GM11168 (cell line): Measurements from ENCODE around the gene CNTN6.

Experiments
- in situ Hi-C: fragments of 300-500 bp; cut with MboI; formaldehyde crosslinking; loops from one replicate; pipeline ENCODE4 v1.12.0; 2022; ENCODE audit warnings: low sequenced_read_pairs; ENCODE audit not compliant: unreplicated experiment

Gene CNTN6

DNA sequence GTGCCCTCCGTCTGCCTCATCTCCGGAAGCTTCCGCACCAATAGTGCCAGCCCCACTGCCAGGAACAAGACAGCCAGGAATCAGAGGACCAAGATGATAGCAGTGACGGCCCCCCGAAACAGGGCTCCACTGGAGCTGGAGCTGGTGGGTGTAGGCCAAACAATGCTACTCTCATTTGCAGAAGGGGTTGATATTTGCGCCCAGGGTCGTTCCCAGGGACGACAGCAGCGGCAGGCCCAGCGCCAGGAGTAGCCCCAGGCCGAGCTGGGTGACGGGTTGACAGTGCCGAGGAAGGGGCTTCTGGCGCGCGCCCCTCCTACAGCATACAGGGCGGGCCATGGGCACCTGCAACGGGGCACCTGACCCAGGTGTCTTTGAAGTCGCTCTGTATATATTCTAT lies 301.4 kb downstream of the CNTN6 start:
- in situ Hi-C loops = no loop called here

DNA sequence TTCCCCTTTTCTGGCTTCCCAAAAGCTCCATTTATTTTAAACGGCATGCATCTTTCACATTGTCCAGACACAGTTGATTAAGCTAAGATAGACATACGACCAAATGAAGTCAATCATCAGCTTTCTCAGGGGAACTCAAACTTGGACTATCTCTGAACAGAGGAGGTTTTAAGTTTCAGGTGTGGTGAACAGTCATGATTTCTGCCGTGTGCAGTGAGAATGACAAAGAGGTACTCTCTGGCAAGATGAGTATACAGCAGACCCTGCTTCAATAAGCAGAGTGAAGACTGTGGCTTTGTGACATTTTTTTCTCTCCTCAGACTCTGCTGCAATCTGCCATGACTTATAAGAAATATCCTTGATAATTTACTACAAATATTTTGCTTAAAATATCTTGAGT lies 307.7 kb downstream of the CNTN6 start:
- in situ Hi-C loops = no loop called here

DNA sequence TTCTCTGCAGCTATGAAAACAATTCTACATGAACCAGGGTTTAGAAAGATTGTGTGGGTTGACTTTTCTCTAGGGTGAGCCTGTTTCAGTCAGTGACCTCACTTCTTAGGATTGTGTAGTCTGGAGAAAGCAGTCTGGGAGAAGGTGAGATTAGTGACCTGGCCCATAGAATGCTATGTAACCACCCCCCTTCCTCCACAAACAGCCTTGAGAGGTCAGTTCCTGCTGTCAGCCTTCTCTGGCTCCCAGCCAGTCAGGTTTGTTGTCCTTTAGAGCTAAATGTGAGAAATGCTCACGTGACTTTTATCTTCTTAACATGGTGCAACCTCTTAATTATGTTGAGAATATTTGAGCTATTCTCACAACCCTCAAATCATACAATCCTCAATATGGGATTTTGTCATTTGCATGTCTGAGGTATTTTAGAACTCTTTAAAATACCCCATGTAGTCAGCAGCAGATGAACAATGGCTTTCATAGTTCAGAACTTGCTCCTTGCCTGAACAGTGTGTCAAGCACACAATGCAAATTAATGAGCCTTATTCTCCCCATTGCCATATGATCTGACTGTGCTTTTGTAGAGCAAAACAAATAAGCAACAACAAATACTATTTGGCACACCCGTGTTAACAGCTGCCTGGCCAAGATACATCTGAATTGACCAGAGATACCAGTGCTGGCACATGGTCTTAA lies 311.6 kb downstream of the CNTN6 start:
- in situ Hi-C loops = no loop called here

DNA sequence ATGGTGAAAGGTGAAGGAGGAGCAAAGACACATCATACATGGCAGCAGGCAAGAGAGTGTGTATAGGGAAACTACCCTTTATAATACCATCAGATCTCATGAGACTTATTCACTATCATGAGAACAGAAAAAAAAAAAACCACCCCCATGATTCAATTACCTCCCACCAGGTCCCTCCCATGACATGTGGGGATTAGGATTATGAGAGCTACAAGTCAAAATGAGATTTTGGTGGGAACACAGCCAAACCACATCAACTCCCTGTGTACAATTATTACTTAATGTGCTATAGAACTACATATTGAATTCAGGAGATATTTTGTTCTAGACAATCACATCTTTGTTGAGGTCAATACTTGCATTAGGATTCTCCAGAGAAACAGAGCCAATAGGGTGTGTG lies 313.4 kb downstream of the CNTN6 start:
- in situ Hi-C loops = no loop called here

DNA sequence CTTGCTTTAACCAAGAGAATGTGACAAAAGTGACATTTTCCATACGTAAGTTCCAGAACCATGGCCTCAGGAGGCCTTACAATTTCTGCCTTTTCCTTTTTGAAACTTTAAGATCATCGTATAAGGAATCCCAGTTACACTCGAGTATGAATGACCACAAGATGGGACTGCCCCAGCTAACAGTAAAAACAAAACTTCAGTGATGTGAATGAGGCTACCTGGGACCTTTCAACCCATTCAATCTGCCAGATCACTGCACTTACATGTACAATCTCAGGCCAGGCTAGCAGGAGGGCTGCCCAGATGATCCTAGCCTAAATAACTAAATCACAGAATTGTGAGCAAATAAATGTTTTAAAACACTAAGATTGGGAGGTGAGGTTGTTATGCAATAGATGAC lies 328.8 kb downstream of the CNTN6 start:
- in situ Hi-C loops = no loop called here

DNA sequence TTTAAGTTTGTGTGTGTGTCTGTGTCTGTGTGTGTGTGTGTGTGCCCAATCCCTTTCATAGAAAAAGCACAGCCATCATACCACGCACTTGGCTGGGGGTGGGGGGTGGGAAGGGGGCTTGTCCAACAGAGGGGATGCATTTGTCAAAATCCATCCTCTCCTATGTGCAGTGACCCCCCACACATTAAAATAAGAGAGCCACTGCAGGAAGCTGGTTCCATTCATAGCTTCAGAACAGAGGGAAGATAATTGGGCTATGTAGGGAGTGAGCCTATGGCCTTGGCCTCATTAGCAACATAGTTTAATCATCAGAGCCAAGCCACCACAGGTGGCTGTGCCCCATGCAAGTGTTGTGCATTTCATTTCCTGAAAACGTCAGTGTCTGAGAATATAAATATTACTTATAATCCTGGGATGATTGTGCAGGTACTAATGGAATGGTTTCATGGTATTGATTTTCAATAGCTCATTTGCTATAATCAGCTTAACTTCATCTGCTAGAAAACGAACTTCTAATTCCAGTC lies 330.8 kb downstream of the CNTN6 start:
- in situ Hi-C loops = no loop called here

DNA sequence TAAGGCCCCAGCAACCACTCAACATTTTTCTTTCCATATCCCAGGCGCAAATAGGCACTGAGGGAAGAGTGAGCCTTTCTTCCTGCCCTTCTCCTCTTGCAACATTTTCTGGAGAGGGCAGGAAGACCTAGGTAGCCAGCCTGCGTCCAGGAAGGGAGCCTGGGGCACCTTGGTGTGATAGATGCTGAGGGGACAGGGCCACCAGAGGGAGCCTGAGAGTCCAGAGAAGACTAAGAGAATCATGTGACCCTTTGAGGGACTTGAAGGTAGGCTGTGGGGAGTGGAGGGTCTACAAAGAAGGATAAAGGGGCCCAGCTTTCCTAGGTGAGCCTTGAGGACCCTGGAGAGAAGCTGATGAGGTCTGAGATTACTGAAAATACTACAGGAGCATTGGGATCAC lies 346.6 kb downstream of the CNTN6 start:
- in situ Hi-C loops = no loop called here

DNA sequence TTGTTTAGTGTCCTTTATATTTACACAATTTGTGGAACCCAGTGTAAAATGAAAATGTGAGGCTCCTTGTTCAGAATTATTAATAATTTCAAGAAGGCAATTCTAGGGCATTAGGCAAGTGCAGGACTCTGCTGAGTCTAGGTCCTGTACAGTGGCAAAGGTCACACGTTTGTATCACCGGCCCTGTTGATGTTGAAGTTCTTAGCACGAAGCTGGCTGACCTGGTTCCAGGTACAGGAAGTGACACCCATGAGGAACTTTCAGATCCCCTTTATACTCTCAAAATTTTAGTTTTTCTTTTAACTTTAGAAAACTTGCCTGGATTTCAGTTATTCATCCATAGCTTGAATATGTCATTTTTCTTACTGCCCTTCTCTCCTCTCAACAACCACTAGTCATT lies 349.4 kb downstream of the CNTN6 start:
- in situ Hi-C loops = no loop called here

DNA sequence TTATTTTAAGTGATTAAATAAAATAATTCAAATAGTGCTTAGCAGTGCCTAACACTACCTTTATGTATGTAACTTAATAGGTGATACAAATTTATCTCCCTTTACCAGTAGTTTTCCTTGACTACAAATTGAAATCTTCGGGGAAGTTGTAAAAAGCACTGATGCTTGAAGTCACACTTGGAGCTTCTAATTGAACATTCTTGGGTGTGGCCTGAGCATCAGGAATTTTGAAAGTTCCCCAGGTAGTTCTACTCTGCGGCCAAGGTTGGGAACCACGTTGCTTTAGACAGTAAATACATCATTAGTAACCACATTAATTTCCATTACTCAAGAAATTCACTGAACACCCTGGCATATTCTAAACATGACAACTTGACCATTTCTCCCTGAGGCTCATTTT lies 351.4 kb downstream of the CNTN6 start:
- in situ Hi-C loops = no loop called here

DNA sequence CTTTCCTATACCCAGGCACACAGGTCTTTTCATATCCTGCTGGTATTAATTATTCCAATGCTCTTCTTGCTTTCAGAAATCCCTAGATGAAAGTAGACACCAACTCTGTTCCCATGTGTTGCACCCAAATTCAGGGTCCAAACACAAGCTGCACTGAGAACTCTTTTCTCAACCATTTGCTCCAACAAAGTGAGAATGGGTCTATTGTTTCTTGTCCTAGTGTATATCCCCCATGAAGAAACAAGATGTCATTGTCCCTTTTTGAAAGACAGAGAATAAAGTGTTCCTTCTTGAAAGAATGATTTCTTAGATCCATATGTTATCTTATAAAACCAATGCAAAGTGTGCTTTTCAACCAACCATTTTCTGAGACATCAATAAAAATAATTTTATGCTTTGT lies 353.7 kb downstream of the CNTN6 start:
- in situ Hi-C loops = no loop called here

DNA sequence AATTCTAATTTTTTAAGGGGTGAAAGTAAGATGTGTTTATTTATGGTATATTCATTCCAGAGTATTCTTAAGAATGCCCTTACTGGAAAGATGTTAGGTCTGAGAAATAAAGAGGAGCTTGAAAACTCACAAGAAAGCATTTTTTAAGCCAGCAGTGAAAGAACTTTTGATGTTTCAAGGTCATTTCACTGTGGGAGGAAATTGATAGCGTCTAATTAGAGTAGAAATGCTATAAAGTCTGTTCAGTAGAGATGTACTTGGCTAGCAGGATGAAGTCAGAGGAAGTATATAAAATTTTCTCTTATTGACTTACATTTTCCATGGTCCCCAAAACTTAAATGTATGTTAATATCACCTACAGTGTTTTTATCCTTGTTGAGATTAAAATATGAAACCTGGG lies 354.6 kb downstream of the CNTN6 start:
- in situ Hi-C loops = no loop called here

DNA sequence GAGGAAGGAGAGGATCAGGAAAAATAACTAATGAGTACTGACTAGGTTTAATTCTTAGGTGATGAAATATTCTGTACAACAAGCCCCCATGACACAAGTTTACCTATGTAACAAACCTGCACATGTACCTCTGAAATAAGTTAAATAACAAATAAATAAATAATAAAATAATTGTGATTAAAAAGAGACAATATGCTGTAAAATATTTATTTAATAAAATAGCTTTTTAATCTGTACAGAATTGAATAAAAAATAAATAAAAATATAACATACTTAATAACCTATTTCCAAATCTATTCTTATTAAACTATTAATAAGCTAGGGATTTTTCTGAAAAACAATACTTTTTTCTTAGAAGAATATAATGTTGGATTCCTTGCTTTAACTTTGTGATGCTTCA lies 355.6 kb downstream of the CNTN6 start:
- in situ Hi-C loops = no loop called here
